ENCODE results near the gene THOC6. TPM values are rescaled to one million over a fixed set of nuclear protein-coding genes. Genes with fewer than 3 reads are reported as not detected.

THOC6 gene
- total RNA-seq, 4 donors from 2014 or later: 10.1 to 42.8 (median 17.6) TPM

DNA sequence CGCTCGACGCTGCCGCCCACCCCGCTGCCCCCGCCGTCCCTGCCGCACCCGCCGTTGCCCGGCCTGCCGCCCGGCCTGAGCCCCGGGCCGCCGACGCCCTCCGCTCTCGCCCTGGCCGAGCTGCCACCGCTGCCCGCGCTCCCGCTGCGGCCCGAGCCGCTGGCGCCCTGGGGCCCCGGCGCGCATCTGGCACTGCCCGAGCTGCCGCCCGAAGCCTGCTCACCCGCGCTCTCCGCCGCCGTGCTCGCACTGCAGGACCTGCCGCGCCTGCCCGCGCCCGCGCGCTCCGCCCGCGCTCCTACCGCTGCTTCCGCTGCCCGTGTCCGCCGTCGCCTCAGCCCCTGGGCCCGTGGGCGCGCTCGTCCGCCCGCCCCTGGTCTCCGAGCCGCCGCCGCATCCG, 19.5 kb upstream of the THOC6 start:
- no peak for DNase-seq
- in situ Hi-C loops (cut with MboI; ENCODE audit: low pct_ligation_motif_present in 1 of 4, low pct_unique_long_range_greater_than_20kb in 1 of 4, low sequenced_read_pairs in 3 of 4) (no loop called here), intact Hi-C loops (cut with DNase I; ENCODE audit: low total_unique reads) (no loop called here)
- WGBS, 2 donors (ENCODE audit: low coverage in 1 of 2): 0% methylated on average over 7 of the region's 67 CpGs; no CpG with 5 or more reads in 1 of the 2 donors
- Histone ChIP-seq H3K27ac (peak overlapping the region in 3 of 4 donors; percentile 49 to 91 (median 85)), H3K27me3 (peaks cover 38% of the 10 kb centered on the region), H3K4me1 (peaks cover 14 to 41% (median 32%) of the 10 kb centered on the region in 4 donors), H3K36me3 (no peaks in the 10 kb centered on the region), H3K9me3 (no peaks in the 10 kb centered on the region), H3K4me3 (peak overlapping the region in 1 of 4 donors; percentile 37)
- no peak for TF ChIP-seq POLR2A (IDR thresholded peaks at IDR 0.05)
- TF ChIP-seq EP300 (IDR thresholded peaks at IDR 0.05; ENCODE audit: low read depth): no peak
- TF ChIP-seq, protein P1, sequence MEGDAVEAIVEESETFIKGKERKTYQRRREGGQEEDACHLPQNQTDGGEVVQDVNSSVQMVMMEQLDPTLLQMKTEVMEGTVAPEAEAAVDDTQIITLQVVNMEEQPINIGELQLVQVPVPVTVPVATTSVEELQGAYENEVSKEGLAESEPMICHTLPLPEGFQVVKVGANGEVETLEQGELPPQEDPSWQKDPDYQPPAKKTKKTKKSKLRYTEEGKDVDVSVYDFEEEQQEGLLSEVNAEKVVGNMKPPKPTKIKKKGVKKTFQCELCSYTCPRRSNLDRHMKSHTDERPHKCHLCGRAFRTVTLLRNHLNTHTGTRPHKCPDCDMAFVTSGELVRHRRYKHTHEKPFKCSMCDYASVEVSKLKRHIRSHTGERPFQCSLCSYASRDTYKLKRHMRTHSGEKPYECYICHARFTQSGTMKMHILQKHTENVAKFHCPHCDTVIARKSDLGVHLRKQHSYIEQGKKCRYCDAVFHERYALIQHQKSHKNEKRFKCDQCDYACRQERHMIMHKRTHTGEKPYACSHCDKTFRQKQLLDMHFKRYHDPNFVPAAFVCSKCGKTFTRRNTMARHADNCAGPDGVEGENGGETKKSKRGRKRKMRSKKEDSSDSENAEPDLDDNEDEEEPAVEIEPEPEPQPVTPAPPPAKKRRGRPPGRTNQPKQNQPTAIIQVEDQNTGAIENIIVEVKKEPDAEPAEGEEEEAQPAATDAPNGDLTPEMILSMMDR (IDR thresholded peaks at IDR 0.05): no peak
- no peak for TF ChIP-seq POLR2AphosphoS5 (IDR thresholded peaks at IDR 0.05)

- intact Hi-C loops (cut with DNase I; ENCODE audit: low total_unique reads): no loop called here
These were observed 19.0 kb upstream of the THOC6 start for GRCh38 chr16:3004781-3005284.

DNA sequence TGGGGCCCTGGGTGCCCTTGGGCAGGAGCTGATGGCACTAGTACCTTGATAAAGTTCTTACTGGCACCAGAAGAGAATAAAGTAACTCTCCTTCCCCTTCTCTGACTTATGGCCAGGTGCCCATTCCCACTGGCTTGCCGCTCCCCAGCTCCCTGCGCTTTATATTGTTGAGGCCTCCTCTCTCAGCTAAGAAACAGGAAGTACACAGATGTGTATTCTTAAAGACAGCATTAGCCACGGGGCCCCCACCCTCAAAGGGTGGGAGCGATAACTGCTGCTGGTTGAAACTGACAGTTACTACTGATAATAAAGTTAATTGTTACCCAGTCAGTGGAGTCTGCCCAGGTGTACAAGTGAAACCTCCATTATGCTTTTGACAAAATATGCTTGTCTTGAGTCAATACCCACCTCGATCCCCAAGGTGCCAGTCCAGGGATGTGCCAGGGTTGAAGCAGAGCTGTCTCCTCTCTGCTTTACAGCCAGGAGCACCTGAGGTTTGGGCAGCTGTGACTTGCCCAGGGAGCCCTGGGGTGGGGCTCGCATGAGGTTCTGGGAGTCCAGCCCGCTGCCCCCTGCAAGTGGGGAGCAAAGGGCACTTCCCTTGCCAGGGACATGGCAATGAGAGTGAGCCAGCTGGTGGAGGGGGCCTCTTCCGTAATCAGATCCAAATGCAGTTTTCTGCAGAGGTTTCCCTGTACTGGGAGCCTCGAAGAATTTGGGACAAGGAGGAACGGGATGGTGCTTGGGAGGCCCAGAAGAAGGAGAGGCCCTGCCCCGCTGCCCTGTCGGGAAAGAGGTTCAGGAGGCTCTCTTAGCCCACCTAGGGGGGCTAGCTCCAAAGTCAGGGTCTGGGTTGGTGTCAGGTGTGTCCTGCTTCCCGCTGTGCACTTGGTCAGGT, 16.5 kb upstream of the THOC6 start:
- TF ChIP-seq POLR2A (IDR thresholded peaks at IDR 0.05): peak; percentile 46
- peak in 2 of 3 donors; percentile 36 to 41 for TF ChIP-seq POLR2AphosphoS5 (IDR thresholded peaks at IDR 0.05)
- TF ChIP-seq, protein P1 (IDR thresholded peaks at IDR 0.05): no peak
- no peak for TF ChIP-seq EP300 (IDR thresholded peaks at IDR 0.05; ENCODE audit: low read depth)
- peaks cover 14 to 53% (median 32%) of the 10 kb centered on the region in 4 donors for H3K4me1 ChIP-seq
- WGBS, 2 donors (ENCODE audit: low coverage in 1 of 2): 23% methylated on average over 13 of the region's 13 CpGs; no CpG with 5 or more reads in 1 of the 2 donors
- in situ Hi-C loops (cut with MboI; ENCODE audit: low pct_ligation_motif_present in 1 of 4, low pct_unique_long_range_greater_than_20kb in 1 of 4, low sequenced_read_pairs in 3 of 4) (no loop called here), intact Hi-C loops (cut with DNase I; ENCODE audit: low total_unique reads) (no loop called here)
- no peaks in the 10 kb centered on the region for H3K36me3 ChIP-seq
- peak overlapping the region in 1 of 4 donors; percentile 9 for H3K4me3 ChIP-seq
- peak; percentile 79 for DNase-seq
- peaks cover 59% of the 10 kb centered on the region for H3K27me3 ChIP-seq
- no peaks in the 10 kb centered on the region for H3K9me3 ChIP-seq
- peak overlapping the region; percentile 68 to 91 (median 80) for H3K27ac ChIP-seq

More at GRCh38 chr16:3004781-3005284, 19.0 kb upstream of the THOC6 start:
- H3K4me3 ChIP-seq: peak overlapping the region in 3 of 4 donors; percentile 14 to 46 (median 37)
- H3K36me3 ChIP-seq: no peaks in the 10 kb centered on the region
- 20% methylated on average over 15 of the region's 25 CpGs; no CpG with 5 or more reads in 1 of the 2 donors for WGBS, 2 donors (ENCODE audit: low coverage in 1 of 2)
- peak; percentile 70 for DNase-seq
- H3K9me3 ChIP-seq: no peaks in the 10 kb centered on the region
- H3K27me3 ChIP-seq: peaks cover 43% of the 10 kb centered on the region
- TF ChIP-seq POLR2A (IDR thresholded peaks at IDR 0.05) (peak; percentile 34), EP300 (IDR thresholded peaks at IDR 0.05; ENCODE audit: low read depth) (no peak), POLR2AphosphoS5 (IDR thresholded peaks at IDR 0.05) (peak in 1 of 3 donors; percentile 43)
- TF ChIP-seq, protein P1 (IDR thresholded peaks at IDR 0.05): no peak
- H3K27ac ChIP-seq: peak overlapping the region; percentile 68 to 91 (median 80)
- in situ Hi-C loops (cut with MboI; ENCODE audit: low pct_ligation_motif_present in 1 of 4, low pct_unique_long_range_greater_than_20kb in 1 of 4, low sequenced_read_pairs in 3 of 4): no loop called here
- H3K4me1 ChIP-seq: peaks cover 14 to 46% (median 32%) of the 10 kb centered on the region in 4 donors

Measured in transverse colon (tissue), 4 donors.